Vagina (tissue), 2 donors: ENCODE measurements around the gene N4BP2L2.

Source experiments
- CTCF ChIP-seq, 3 experiments: fragments of 450-650 bp in 2 of 3; fragments of 200-600 bp in 1 of 3; sonication (generic) in 1 of 3; IDR thresholded peaks; one replicate each; pipeline ENCODE4 v1.5.1; 2017 to 2019; ENCODE audit warnings: antibody characterized with exemption in 3 of 3, mild to moderate bottlenecking in 2 of 3, moderate library complexity in 2 of 3
- POLR2AphosphoS5 ChIP-seq, 2 donors: sonication (generic); formaldehyde crosslinking; IDR thresholded peaks; one replicate each; pipeline ENCODE4 v1.9.0; 2017; ENCODE audit warnings: antibody characterized with exemption in 2 of 2, mild to moderate bottlenecking in 2 of 2, low read depth in 1 of 2; ENCODE audit not compliant: insufficient read depth in 1 of 2

- no peak for TF ChIP-seq CTCF (IDR thresholded peaks at IDR 0.05)
- TF ChIP-seq POLR2AphosphoS5 (IDR thresholded peaks at IDR 0.05; ENCODE audit: insufficient read depth in 1 of 2, low read depth in 1 of 2), result no peak
Measured at GRCh38 chr13:32455594-32455903, 83.0 kb downstream of the N4BP2L2 start.
